Measurements from ENCODE around the gene IL19. TPM values are rescaled to one million over a fixed set of nuclear protein-coding genes. Genes with fewer than 3 reads are reported as not detected.
A peak's percentile ranks its signal among the peaks of the same experiment; 100 is the strongest.

Gene IL19
- total RNA-seq, 4 donors from 2014 or later = not detected

DNA sequence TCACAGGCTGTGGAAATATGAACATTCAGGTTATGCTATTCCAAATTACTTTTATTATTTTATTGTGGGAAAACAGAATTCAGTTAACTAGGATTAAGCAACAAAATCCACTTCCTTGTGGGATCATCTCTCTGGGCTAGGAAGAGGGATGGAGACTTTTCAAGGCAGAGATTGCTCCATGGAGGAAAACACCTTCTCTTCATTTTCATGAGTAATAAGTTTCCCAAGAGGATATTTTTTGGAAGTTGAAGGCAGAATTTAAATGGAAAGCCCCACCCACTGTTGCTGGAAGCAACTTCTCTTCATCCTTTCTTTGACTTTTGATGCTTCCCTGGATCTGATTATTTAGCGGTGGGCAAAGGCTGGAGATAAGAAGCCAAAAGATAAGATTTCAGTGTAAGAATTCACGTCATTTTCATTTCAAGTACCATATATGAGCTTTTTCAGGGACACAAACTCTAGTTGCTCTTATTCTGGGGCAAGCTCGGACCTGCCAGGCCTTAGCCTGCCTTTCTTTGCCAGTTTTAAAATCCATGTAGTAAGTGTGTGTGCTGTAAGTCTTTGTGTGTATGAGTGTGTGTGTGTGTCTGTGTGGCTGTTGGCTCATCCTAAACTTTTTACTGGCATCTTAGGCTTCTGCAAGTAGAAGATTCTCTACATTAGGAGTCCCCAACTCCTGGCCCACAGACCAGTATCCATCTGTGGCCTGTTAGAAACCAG is 114.9 kb downstream of the IL19 start:
- intact Hi-C loops (cut with DNase I; ENCODE audit: low total_unique reads) = no loop called here
- 50 to 51% methylated on average over 3 of the region's 3 CpGs for WGBS, 2 donors
- peak in 1 of 2 donors; percentile 25 for DNase-seq (ENCODE audit: low spot score in 2 of 2)

DNA sequence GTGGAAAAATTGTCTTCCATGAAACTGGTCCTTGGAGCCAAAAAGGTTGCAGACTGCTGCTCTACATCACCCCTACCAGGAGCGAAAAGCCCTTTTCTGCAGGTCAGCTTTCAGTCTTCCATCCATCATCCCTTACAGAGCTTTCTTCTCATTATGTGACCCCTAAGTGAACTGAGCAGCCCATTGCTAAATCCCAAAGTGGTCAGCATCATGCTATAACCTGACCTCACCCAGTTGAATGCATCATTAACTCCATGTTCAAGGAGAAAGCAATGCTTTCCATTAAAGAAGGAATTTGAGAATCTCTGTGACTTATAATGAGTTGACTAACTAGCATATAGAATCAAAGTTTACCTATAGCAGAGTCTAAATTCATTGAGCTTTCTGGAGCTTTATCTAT is 116.3 kb downstream of the IL19 start:
- no peak overlapping the region for H3K4me3 ChIP-seq (ENCODE audit: low read depth, poor library complexity, severe bottlenecking)
- WGBS, 2 donors = 90 to 92% methylated on average over 1 of the region's 1 CpG
- no peak for TF ChIP-seq POLR2A (IDR thresholded peaks at IDR 0.05)
- TF ChIP-seq, protein P1, sequence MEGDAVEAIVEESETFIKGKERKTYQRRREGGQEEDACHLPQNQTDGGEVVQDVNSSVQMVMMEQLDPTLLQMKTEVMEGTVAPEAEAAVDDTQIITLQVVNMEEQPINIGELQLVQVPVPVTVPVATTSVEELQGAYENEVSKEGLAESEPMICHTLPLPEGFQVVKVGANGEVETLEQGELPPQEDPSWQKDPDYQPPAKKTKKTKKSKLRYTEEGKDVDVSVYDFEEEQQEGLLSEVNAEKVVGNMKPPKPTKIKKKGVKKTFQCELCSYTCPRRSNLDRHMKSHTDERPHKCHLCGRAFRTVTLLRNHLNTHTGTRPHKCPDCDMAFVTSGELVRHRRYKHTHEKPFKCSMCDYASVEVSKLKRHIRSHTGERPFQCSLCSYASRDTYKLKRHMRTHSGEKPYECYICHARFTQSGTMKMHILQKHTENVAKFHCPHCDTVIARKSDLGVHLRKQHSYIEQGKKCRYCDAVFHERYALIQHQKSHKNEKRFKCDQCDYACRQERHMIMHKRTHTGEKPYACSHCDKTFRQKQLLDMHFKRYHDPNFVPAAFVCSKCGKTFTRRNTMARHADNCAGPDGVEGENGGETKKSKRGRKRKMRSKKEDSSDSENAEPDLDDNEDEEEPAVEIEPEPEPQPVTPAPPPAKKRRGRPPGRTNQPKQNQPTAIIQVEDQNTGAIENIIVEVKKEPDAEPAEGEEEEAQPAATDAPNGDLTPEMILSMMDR (IDR thresholded peaks at IDR 0.05) = no peak
- intact Hi-C loops (cut with DNase I; ENCODE audit: low total_unique reads) = no loop called here
- DNase-seq (ENCODE audit: low spot score in 2 of 2) = peak in 1 of 2 donors; percentile 23

More for the DNA sequence above, 114.9 kb downstream of the IL19 start:
- TF ChIP-seq POLR2A (IDR thresholded peaks at IDR 0.05) = no peak
- TF ChIP-seq, protein P1 (IDR thresholded peaks at IDR 0.05) = no peak
- H3K4me3 ChIP-seq (ENCODE audit: low read depth, poor library complexity, severe bottlenecking) = no peak overlapping the region

DNA sequence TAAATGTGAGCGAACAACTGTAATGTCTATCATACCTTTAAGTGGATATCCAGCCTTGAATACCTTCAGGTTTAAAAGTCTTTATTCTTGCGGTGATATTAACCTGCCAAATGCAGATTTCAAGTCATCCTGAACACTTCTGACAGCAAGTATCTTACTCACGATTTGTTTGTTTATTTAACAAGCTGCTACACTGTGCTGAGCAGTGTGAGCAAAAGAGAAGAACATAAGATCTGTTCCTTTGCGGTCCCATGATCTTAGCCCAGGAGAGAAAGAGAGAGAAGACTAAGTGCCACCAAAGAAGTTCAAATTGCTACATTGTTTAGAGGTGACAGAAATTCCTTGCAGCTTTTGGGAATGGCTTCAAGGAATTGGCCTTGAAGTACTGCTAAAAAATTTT is 117.1 kb downstream of the IL19 start:
- TF ChIP-seq, protein P1 (IDR thresholded peaks at IDR 0.05) = no peak
- TF ChIP-seq POLR2A (IDR thresholded peaks at IDR 0.05) = no peak
- no peak for DNase-seq (ENCODE audit: low spot score in 2 of 2)
- intact Hi-C loops (cut with DNase I; ENCODE audit: low total_unique reads) = no loop called here
- WGBS, 2 donors = 76 to 87% methylated on average over 4 of the region's 4 CpGs
- H3K4me3 ChIP-seq (ENCODE audit: low read depth, poor library complexity, severe bottlenecking) = no peak overlapping the region

DNA sequence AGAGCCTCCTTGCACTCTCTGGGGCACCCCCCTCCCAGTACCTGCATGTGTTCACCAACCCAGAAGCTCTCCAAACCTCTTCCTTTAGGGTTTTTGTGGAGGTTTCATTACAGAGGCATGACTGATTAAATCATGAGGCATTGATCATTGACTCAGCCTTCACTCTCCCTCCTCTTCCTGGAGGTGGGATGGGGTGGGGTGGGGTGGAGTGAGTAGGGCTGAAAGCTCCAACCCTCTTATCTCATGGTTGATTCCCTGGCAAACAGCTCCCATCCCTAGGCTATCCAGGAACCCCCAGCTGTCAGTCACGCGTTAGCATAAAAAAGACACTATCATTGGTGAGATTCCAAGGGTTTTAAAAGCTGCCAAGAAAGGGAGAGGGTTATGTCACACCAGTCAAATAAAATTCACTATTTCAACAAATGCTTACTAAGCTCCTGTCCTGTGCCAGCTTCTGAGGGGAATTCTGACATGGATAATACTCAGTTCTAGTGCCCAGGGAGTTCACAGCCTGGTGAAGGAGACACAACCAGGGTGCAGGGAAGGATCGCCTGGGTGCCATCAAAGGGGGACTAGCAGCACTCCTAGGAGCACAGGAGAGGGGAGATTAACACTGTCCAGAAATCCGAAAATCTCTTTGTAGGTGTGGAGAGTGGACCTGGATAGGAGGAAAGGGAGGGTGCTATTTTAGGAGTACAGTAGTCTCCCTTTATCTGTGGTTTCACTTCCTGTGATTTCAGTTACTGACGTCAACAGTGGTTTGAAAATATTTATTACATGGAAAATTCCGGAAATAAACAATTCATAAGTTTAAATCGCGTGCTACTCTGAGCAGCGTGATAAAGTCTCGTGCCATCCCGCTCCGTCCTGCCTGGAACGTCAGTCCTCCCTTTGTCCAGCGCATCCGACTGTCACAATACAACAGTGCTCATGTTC is 119.8 kb downstream of the IL19 start:
- H3K4me3 ChIP-seq (ENCODE audit: low read depth, poor library complexity, severe bottlenecking) = no peak overlapping the region
- WGBS, 2 donors = 45 to 48% methylated on average over 15 of the region's 15 CpGs
- peak in 1 of 2 donors; percentile 44 for DNase-seq (ENCODE audit: low spot score in 2 of 2)
- TF ChIP-seq, protein P1 (IDR thresholded peaks at IDR 0.05) = no peak
- TF ChIP-seq POLR2A (IDR thresholded peaks at IDR 0.05) = no peak
- intact Hi-C loops (cut with DNase I; ENCODE audit: low total_unique reads) = no loop called here

DNA sequence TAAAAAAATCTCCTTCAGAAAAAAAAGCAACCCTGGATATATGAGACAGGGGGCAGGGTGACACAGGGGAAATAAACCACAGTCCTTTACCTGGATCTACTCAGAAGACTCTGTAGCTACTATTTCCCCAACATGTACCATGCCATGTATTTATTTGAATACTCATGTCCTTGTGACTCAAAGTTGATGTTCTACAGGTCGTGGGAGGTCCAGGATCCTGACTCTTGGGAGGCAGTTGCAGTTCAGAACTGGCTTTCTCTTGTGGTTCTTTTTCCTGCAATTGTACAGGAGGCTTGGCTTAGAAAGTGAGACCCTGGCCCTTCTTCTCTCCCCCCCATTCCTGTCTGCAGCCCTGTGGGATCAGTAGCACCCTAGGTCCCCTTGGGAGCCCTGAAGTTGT is 120.8 kb downstream of the IL19 start:
- H3K4me3 ChIP-seq (ENCODE audit: low read depth, poor library complexity, severe bottlenecking) = no peak overlapping the region
- intact Hi-C loops (cut with DNase I; ENCODE audit: low total_unique reads) = no loop called here
- 67 to 91% methylated on average over 1 of the region's 1 CpG for WGBS, 2 donors
- TF ChIP-seq, protein P1 (IDR thresholded peaks at IDR 0.05) = no peak
- no peak for TF ChIP-seq POLR2A (IDR thresholded peaks at IDR 0.05)
- no peak for DNase-seq (ENCODE audit: low spot score in 2 of 2)

Other genes starting within 250 kb of the IL19 start
- gene EIF2D, start 158.3 kb upstream of the IL19 start, total RNA-seq = 10 to 100 TPM; 39.7 to 57.3 (median 53.1) TPM
- gene DYRK3, start 135.2 kb upstream of the IL19 start, total RNA-seq = 1 to 10 TPM; 1.4 to 4.7 (median 3.2) TPM
- 10 to 100 TPM; 40.0 to 62.4 (median 52.4) TPM for gene MAPKAPK2, start 85.9 kb upstream of the IL19 start, total RNA-seq
- under 1 TPM in 2 of 4 donors, not detected in 2; 0.32 to 0.72 TPM for gene IL10, start 1.7 kb downstream of the IL19 start, total RNA-seq
- gene IL20, start 94.8 kb downstream of the IL19 start, total RNA-seq = not detected
- not detected for gene IL24, start 126.7 kb downstream of the IL19 start, total RNA-seq
- 1 to 10 TPM in 2 of 4 donors, under 1 TPM in 1, not detected in 1; 0.34 to 1.4 (median 1.3) TPM for gene FCMR, start 151.2 kb downstream of the IL19 start, total RNA-seq
- 1 to 10 TPM in 2 of 4 donors, under 1 TPM in 1, not detected in 1; 0.55 to 4.7 (median 2.0) TPM for gene PIGR, start 175.7 kb downstream of the IL19 start, total RNA-seq
- gene FCAMR, start 199.7 kb downstream of the IL19 start, total RNA-seq = not detected

Data from lower leg skin (tissue), 4 donors.